Subcutaneous adipose tissue (tissue), 4 donors: ENCODE data around the gene CCDC175. TPM values are rescaled to one million over a fixed set of nuclear protein-coding genes. Genes with fewer than 3 reads are reported as not detected.

Experiments
- total RNA-seq, 4 donors: library from RNA; depleted of rRNA; stranded (reverse); fragments of >200 nt; gene quantifications; one replicate each; pipeline ENCODE4 v1.1.0, GENCODE V29; 2016
- TF ChIP-seq, protein P1 (sequence below): fragments of 450-650 bp; IDR thresholded peaks from one replicate; pipeline ENCODE4 v1.5.1; 2016; ENCODE audit warnings: low read depth, mild to moderate bottlenecking, control low read depth, antibody characterized with exemption, moderate library complexity

Gene CCDC175
- total RNA-seq, 4 donors from 2014 or later: 1.3 TPM; not detected in 3

GRCh38 chr14:59540852-59541251 is 35.8 kb downstream of the CCDC175 start:
- TF ChIP-seq, protein P1, sequence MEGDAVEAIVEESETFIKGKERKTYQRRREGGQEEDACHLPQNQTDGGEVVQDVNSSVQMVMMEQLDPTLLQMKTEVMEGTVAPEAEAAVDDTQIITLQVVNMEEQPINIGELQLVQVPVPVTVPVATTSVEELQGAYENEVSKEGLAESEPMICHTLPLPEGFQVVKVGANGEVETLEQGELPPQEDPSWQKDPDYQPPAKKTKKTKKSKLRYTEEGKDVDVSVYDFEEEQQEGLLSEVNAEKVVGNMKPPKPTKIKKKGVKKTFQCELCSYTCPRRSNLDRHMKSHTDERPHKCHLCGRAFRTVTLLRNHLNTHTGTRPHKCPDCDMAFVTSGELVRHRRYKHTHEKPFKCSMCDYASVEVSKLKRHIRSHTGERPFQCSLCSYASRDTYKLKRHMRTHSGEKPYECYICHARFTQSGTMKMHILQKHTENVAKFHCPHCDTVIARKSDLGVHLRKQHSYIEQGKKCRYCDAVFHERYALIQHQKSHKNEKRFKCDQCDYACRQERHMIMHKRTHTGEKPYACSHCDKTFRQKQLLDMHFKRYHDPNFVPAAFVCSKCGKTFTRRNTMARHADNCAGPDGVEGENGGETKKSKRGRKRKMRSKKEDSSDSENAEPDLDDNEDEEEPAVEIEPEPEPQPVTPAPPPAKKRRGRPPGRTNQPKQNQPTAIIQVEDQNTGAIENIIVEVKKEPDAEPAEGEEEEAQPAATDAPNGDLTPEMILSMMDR: no peak

DNA sequence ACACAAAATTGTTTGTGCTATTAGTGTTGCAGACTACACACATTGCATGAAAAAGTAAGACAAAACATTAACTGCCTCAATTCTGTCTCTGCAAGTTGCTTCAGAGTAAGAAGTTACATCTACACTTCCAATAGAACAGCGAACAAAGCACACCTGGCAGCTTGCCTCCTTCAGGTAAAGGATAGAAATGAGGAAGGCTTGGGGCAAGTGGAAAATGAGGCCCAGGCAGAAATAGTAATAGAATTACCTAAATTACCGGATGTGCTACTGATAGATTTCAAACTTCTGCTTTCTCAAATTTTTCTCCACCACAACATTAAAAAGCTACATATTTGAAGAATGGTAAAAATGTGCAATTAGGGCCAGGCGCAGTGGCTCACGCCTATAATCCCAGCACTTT is 37.7 kb downstream of the CCDC175 start:
- TF ChIP-seq, protein P1: no peak

- TF ChIP-seq, protein P1: no peak
Measured at GRCh38 chr14:59537476-59537875, 39.1 kb downstream of the CCDC175 start.

DNA sequence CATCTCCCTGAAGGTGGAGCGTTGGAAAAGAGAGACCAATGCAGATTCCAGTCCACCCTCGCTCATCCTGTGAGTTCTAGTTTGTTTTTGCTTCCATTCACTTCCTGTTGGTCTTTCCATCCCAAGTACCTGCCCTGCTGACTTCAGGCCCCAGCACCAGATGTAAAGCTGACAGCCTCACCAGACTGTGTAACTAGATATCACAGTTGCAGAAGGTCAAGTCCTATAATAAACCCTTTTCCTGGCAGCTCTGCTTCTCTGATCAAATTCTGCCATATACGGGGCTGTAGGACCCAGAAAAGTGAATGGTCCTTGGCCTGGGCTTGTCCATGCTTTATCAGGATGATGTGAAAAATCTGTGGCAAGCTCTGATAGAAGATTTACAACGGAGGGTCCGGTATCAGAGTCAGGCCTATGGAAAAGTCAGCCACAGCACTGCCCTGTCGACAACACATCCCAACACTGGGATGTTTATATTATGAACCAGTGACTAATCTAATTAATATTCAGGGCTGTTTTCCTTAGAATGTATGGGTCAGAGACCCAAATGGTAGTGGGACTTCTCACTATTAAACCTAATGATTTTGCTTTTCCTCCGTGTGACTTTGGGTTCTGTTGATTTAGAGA is 42.1 kb downstream of the CCDC175 start:
- TF ChIP-seq, protein P1: no peak

DNA sequence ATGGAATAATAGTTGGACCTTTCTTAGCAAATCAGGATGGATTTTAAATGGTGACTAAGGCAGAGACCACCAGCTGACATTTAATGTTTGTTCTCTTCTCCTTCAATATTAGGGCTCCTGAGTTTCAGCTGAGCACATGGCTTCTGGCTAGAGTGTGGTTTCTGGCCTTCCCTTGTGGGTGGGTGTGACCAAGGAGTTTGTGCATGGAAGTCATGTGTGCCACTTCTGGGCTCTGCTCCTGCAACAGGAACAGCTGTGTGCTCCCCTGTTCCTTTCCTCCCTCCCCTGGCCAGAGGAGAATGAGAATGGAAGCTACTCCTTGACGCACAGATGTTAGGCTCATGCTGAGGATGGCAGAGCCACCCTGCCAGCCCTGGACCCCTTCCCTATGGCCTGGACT is 44.2 kb downstream of the CCDC175 start:
- TF ChIP-seq, protein P1: no peak

DNA sequence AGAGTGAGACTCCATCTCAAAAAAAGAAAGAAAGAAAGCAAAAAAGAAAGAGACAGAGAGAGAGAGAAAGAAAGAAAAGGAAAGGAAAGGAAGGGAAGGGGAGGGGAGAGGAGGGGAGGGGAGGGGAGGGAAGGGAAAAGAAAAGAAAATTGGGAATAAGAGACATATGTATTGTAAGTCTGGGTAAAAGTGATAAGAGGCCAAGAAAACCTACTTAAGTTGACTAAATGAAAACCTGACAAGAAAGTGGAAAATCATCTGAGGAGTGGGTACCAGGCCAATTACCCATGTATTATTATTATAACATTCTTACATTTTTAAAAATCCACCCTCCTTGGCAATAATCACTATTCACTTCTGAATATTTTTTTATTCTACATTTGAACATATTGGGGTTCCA is 46.3 kb downstream of the CCDC175 start:
- TF ChIP-seq, protein P1: no peak

GRCh38 chr14:59529189-59529588 is 47.4 kb downstream of the CCDC175 start:
- TF ChIP-seq, protein P1: no peak
